Measurements from ENCODE around the gene FAM107A.

FAM107A gene

GRCh38 chr3:58580826-58581327 lies 3.7 kb upstream of the FAM107A start (continued):
- TF ChIP-seq, protein P1, sequence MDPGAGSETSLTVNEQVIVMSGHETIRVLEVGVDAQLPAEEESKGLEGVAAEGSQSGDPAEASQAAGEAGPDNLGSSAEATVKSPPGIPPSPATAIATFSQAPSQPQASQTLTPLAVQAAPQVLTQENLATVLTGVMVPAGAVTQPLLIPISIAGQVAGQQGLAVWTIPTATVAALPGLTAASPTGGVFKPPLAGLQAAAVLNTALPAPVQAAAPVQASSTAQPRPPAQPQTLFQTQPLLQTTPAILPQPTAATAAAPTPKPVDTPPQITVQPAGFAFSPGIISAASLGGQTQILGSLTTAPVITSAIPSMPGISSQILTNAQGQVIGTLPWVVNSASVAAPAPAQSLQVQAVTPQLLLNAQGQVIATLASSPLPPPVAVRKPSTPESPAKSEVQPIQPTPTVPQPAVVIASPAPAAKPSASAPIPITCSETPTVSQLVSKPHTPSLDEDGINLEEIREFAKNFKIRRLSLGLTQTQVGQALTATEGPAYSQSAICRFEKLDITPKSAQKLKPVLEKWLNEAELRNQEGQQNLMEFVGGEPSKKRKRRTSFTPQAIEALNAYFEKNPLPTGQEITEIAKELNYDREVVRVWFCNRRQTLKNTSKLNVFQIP (CRISPR knock-in tag; IDR thresholded peaks at IDR 0.05; ENCODE audit: borderline replicate concordance, low read depth): no peak
- no peak for TF ChIP-seq CSRNP3 (CRISPR knock-in tag; IDR thresholded peaks at IDR 0.05)
- no peak for TF ChIP-seq CSDC2 (CRISPR knock-in tag; IDR thresholded peaks at IDR 0.05)

GRCh38 chr3:58578873-58579272 lies 1.7 kb upstream of the FAM107A start:
- ATAC-seq: no peak
- TF ChIP-seq ZNF8 (CRISPR knock-in tag; IDR thresholded peaks at IDR 0.05) (no peak), ZNF70 (CRISPR knock-in tag; IDR thresholded peaks at IDR 0.05) (no peak), TOX (CRISPR knock-in tag; IDR thresholded peaks at IDR 0.05; ENCODE audit: borderline replicate concordance) (no peak), RARB (CRISPR knock-in tag; IDR thresholded peaks at IDR 0.05) (no peak)

DNA sequence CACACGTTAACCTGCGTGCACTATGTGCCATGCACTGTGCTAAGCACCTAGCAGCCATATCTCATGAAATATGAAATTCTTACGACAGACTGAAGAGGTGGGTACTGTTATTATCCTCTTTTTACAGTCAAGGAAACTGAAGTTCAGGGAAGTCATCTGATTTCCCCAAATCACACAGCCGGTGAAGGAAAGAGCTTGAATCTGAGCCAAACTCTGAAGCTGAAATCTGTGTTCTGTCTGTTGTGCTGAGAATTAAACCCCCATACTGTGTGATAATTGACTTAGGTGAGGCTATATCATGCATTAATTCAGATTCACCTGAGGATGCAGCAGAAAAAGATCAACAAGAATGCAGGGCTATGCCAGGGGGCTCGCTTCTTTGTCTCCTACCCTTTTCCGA lies 475 bp downstream of the FAM107A start:
- no peak for ATAC-seq

DNA sequence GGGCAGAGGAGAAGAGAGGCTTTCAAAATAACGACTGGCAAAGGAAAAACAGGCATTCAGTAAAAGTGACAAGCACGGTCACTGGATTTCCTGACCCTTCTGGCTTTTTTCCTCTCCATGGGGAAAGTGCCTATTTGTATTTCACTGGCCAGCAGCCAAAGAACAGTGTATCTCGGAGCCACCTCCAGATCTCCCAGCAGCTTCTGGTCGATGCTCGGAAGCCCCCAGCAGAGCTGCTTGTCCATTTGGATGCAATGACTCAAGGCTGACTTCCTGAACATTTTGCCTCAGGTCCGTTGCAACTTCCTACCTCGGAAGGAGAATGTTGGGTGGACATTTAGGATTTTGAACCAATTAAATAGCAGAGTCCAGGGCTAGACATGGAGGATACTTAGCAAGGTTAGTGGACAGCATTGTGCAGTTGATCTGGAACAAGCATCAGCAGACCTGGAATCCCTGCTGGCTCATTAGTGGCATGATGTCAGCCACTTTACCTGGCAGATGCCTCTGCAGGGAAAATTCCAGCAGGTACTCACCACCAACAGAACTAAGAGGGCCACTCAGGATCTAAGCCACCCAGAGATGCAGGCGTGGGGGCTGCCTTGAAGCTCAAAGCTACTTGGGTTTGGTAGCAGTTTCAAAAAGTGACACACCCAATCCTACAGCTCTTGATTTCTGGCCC lies 1.1 kb downstream of the FAM107A start:
- no peak for TF ChIP-seq CREB5 (CRISPR knock-in tag; IDR thresholded peaks at IDR 0.05; ENCODE audit: low read depth)
- no peak for TF ChIP-seq ZFP30 (CRISPR knock-in tag; IDR thresholded peaks at IDR 0.05)
- TF ChIP-seq OSR1 (CRISPR knock-in tag; IDR thresholded peaks at IDR 0.05): no peak
- TF ChIP-seq SNAI2 (CRISPR knock-in tag; IDR thresholded peaks at IDR 0.05): no peak
- TF ChIP-seq ZNF565 (CRISPR knock-in tag; conservative IDR thresholded peaks at IDR 0.05; ENCODE audit: low read depth): no peak
- no peak for TF ChIP-seq GLIS3 (CRISPR knock-in tag; IDR thresholded peaks at IDR 0.05)
- no peak for TF ChIP-seq ARNTL (CRISPR knock-in tag; IDR thresholded peaks at IDR 0.05; ENCODE audit: borderline replicate concordance, low read depth)
- no peak for TF ChIP-seq CSDC2 (CRISPR knock-in tag; IDR thresholded peaks at IDR 0.05)
- ATAC-seq: peak; percentile 24; the same call in 2 of the 3 replicates

More for the DNA sequence above, 475 bp downstream of the FAM107A start:
- no peak for TF ChIP-seq ZNF565 (CRISPR knock-in tag; conservative IDR thresholded peaks at IDR 0.05; ENCODE audit: low read depth)
- no peak for TF ChIP-seq TCF4 (CRISPR knock-in tag; IDR thresholded peaks at IDR 0.05; ENCODE audit: borderline replicate concordance)
- TF ChIP-seq ZNF70 (CRISPR knock-in tag; IDR thresholded peaks at IDR 0.05): no peak
- TF ChIP-seq ZFP30 (CRISPR knock-in tag; IDR thresholded peaks at IDR 0.05): no peak
- no peak for TF ChIP-seq ESRRG (CRISPR knock-in tag; IDR thresholded peaks at IDR 0.05)
- no peak for TF ChIP-seq RARB (CRISPR knock-in tag; IDR thresholded peaks at IDR 0.05)
- no peak for TF ChIP-seq ZFP3 (CRISPR knock-in tag; IDR thresholded peaks at IDR 0.05)
- no peak for TF ChIP-seq CREB5 (CRISPR knock-in tag; IDR thresholded peaks at IDR 0.05; ENCODE audit: low read depth)
- no peak for TF ChIP-seq TOX (CRISPR knock-in tag; IDR thresholded peaks at IDR 0.05; ENCODE audit: borderline replicate concordance)
- TF ChIP-seq ZNF8 (CRISPR knock-in tag; IDR thresholded peaks at IDR 0.05): no peak

DNA sequence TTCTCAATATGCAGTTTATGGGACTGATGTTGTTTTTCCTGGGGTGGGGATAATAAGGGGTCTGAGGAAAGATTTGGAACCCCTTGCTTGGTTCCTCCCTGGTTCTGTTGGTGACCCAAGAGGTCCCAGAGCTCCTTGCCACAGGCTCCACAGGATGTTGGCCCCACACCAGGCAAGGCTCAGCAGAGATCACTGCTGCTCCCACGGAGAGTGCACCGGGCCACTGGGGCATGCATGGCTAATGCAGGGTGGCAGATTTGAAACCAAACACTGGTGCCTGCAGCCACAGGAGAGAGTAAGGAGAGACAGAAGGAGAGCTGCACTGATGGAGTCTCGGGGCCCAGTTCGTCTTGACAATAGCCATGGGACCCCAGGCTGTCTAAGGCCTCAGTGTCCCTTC lies 2.5 kb downstream of the FAM107A start:
- no peak for ATAC-seq
- TF ChIP-seq OSR1 (CRISPR knock-in tag; IDR thresholded peaks at IDR 0.05) (no peak), ARNTL (CRISPR knock-in tag; IDR thresholded peaks at IDR 0.05; ENCODE audit: borderline replicate concordance, low read depth) (no peak), ZNF8 (CRISPR knock-in tag; IDR thresholded peaks at IDR 0.05) (no peak), BACH2 (CRISPR knock-in tag; IDR thresholded peaks at IDR 0.05; ENCODE audit: borderline replicate concordance) (no peak), ZC3H10 (CRISPR knock-in tag; IDR thresholded peaks at IDR 0.05) (no peak), ZNF70 (CRISPR knock-in tag; IDR thresholded peaks at IDR 0.05) (no peak), CREB5 (CRISPR knock-in tag; IDR thresholded peaks at IDR 0.05; ENCODE audit: low read depth) (no peak), RARB (CRISPR knock-in tag; IDR thresholded peaks at IDR 0.05) (no peak)
- TF ChIP-seq, protein P2, sequence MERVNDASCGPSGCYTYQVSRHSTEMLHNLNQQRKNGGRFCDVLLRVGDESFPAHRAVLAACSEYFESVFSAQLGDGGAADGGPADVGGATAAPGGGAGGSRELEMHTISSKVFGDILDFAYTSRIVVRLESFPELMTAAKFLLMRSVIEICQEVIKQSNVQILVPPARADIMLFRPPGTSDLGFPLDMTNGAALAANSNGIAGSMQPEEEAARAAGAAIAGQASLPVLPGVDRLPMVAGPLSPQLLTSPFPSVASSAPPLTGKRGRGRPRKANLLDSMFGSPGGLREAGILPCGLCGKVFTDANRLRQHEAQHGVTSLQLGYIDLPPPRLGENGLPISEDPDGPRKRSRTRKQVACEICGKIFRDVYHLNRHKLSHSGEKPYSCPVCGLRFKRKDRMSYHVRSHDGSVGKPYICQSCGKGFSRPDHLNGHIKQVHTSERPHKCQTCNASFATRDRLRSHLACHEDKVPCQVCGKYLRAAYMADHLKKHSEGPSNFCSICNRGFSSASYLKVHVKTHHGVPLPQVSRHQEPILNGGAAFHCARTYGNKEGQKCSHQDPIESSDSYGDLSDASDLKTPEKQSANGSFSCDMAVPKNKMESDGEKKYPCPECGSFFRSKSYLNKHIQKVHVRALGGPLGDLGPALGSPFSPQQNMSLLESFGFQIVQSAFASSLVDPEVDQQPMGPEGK (CRISPR knock-in tag; IDR thresholded peaks at IDR 0.05; ENCODE audit: borderline replicate concordance): no peak

Measured in SK-N-SH treated with all-trans-retinoic acid at 6 μM for 48 hours (cell line).